NCI-H2196 treated with DMSO at 0.1 percent for 48 hours (cell line): ENCODE results near the gene UBE2D1.
A peak's percentile ranks its signal among the peaks of the same experiment; 100 is the strongest.
"Not testable (repeated sequence)": the region's sequence is repeated elsewhere in the genome, so short reads cannot be mapped to it uniquely, and the experiment has no call there.

ENCODE experiments used
- DNase-seq: peaks from one replicate; lab custom pipeline; 2025; ENCODE audit not compliant: unreplicated experiment; lab: John Stamatoyannopoulos, UW

The UBE2D1 gene

GRCh38 chr10:58373442-58373827 lies 38.6 kb downstream of the UBE2D1 start:
- DNase-seq = no peak

- DNase-seq = no peak
These were observed 47.7 kb downstream of the UBE2D1 start for GRCh38 chr10:58382489-58382995.

- DNase-seq = no peak
These were observed 49.3 kb downstream of the UBE2D1 start for GRCh38 chr10:58384095-58384494.

- DNase-seq = no peak
These were observed 49.8 kb downstream of the UBE2D1 start for GRCh38 chr10:58384544-58384998.

- DNase-seq = peak; percentile 53
These were observed 50.4 kb downstream of the UBE2D1 start, which contains the start of gene TFAM for GRCh38 chr10:58384999-58385783. TSS of gene TFAM (plus strand) at chr10:58385410. CDS start at chr10:58385548, 138 bp downstream.

- DNase-seq = no peak
These were observed 50.9 kb downstream of the UBE2D1 start for GRCh38 chr10:58385784-58386112.

- DNase-seq = no peak
These were observed 54.2 kb downstream of the UBE2D1 start for GRCh38 chr10:58389024-58389423.

GRCh38 chr10:58393317-58393716 lies 58.5 kb downstream of the UBE2D1 start:
- DNase-seq = no peak

GRCh38 chr10:58394471-58394870 lies 59.7 kb downstream of the UBE2D1 start:
- no peak for DNase-seq

GRCh38 chr10:58396057-58396456 lies 61.3 kb downstream of the UBE2D1 start:
- no peak for DNase-seq

- no peak for DNase-seq
These were observed 63.0 kb downstream of the UBE2D1 start for GRCh38 chr10:58397830-58398229.

- no peak for DNase-seq
These were observed 64.6 kb downstream of the UBE2D1 start for GRCh38 chr10:58399410-58399809.

GRCh38 chr10:58400609-58401008 lies 65.8 kb downstream of the UBE2D1 start:
- DNase-seq = no peak

GRCh38 chr10:58404001-58404400 lies 69.2 kb downstream of the UBE2D1 start:
- DNase-seq = no peak

GRCh38 chr10:58409956-58410610 lies 75.3 kb downstream of the UBE2D1 start:
- DNase-seq = no peak

- DNase-seq = no peak
These were observed 77.7 kb downstream of the UBE2D1 start for GRCh38 chr10:58412502-58412961.

GRCh38 chr10:58414270-58415041 lies 79.7 kb downstream of the UBE2D1 start:
- DNase-seq = no peak

- DNase-seq = no peak
These were observed 81.0 kb downstream of the UBE2D1 start for GRCh38 chr10:58415757-58416156.

- DNase-seq = not testable (repeated sequence)
These were observed 83.1 kb downstream of the UBE2D1 start for GRCh38 chr10:58417902-58418301.
